Activated CD4-positive, alpha-beta T cell treated with anti-CD3 and anti-CD28 coated beads for 4 hours (primary cell): ENCODE data around the gene VAC14.

Experiments used
- DNase-seq, 2 donors: peaks; one replicate each; pipeline ENCODE4 v3.0.0-alpha.2; 2020

VAC14 gene

GRCh38 chr16:70784692-70785555, 16.0 kb downstream of the VAC14 start:
- no peak for DNase-seq

DNA sequence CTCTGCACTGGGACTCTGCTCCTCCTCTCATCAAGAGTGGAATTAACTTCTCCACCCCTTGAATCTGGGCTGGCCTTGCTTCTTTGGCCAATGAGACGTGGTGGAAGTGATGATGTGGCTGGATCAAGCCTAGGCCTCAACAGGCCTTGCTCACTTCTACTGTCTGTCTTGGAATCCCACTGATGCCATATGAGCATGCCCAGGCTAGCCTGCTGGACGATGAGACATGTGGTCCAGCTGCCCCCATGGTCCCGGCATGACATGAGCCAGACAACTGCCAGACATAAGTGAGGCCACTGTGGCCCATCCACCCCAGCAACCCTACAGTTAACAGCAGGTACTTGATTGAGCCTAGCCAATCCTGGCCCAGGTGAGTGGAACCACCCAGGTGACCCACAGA, 18.7 kb downstream of the VAC14 start:
- no peak for DNase-seq

- no peak for DNase-seq
These were observed 19.2 kb downstream of the VAC14 start for GRCh38 chr16:70781800-70782199.

DNA sequence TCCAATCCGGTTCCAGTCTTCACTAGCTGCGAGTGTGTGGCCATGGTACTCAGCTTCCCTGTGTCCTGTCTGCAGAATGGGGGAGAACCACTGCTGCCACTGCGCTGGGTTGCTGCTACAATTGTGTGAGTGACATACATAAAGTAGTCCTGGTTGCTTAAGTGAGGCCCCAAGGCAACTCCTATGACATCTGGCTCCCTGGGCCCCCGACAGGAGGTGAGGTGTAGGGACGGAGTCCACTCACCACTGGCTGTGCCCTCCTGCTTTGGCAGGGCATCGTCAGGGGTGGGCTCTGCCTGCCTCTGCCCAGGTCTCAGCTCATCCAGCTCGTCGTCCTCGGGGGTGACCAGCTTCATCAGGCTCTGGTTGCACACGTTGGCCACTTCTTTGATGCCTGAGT, 20.4 kb downstream of the VAC14 start:
- no peak for DNase-seq

DNA sequence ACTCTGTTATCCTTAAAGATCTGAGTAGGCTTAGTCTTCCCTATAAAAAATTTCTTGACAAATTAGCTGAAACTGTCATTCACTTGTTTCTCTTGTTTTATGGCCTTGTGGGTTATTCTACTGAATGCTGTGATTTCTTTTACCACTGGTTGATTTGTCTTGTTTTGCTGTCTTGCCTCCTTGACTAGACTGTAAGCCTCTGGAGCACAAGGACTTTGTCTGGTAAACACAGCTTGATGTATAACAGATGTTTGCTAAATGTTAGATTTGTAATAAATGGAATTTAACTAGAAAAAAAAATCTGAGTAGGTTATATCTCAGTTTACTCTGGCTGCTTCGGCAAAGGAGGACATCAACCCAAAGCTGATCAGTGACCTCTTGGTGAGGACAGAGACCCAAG, 21.6 kb downstream of the VAC14 start:
- no peak for DNase-seq

DNA sequence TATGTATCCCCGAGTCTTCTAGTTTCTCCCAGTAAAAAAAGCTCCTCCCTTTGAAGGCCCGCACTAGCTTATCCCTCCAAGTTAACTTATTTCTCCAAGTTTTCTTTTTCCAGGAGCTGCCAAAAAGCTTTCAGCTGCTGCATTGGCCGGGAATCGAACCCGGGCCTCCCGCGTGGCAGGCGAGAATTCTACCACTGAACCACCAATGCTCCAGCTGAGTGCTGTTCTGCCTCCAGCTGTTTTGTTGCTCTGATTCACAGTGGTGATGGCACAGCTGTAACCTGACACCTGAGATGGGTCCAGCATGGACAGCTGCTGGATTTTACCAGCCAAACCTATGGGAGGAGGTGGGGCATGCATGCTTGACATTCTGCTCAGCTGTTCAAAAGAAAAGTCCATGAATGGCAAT, 22.1 kb downstream of the VAC14 start:
- no peak for DNase-seq

DNA sequence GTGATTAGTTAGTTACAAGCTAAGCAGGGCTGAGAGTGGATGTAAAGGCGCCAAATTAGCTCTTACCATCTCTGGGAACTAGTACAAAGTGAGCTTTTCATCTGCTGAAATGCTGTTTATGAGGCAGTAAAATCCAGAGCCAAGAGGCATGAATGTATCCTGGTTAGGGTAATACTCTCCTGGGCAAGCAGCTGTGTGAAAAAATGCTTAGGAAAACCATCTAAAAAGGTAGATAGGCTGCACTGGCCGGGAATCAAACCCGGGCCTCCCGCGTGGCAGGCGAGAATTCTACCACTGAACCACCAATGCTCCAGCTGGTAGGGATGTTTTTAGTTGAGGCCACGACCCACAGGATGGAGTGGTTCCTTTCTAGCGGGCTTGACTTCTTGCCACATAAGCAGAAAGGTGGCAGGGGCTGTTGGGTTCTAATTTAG, 23.0 kb downstream of the VAC14 start:
- no peak for DNase-seq

DNA sequence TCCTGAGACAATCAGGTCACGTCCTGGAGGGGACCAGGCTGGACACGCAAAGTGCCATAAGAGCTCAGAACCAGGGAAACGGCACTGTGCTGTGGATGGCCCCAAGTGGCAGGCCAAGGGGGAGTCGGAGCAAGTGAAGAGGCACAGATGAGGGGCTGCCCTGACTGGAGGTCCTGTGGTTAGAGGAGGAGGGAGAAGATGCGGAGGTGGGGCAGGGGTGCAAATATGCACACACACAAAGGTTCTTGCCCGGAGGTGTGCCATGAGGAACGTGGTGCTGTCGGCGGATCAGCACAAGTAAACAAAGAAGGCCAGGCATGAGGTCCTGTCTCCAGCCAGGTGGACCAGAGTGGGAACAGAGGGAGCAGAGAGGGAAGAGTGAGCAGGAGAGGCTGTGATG, 23.5 kb downstream of the VAC14 start:
- DNase-seq, result no peak

DNA sequence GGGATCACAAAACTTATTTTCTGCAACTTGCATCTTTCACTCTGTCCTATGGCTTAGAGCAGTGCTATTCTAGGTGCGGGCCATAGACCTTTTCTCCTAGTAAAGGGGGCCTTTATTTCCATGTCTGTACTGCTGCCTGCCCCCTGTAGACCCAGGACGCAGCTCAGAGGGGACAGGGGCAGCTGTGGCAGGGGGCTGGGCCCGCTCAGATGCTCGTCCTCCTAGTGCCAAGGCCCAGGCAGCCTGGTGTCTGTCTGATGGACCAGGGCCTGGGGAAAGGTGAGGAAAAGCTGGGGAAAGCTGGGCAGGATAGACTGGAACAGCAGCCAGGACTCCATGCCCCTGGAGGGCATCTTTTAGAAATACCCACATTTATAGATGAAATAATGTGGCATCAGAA, 25.6 kb downstream of the VAC14 start:
- DNase-seq, result no peak

DNA sequence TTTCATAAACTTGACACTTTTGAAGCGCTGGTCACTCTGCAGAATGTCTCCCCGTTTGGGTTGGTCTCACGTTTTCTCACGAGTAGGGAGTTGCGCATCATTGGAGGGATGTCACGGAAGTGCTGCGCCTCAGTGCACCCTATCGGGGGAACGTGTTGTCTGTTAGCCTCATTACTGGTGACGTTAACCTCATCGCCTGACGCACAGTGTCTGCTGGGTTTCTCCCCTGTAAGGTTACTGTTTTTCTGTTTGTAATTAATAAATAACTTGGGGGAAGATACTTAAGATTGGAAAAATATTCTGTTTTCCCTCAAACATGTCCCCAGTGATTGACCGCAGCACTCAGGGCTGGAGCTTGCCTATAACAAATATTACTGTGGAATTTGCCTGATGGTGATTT, 26.7 kb downstream of the VAC14 start:
- DNase-seq, result no peak

DNA sequence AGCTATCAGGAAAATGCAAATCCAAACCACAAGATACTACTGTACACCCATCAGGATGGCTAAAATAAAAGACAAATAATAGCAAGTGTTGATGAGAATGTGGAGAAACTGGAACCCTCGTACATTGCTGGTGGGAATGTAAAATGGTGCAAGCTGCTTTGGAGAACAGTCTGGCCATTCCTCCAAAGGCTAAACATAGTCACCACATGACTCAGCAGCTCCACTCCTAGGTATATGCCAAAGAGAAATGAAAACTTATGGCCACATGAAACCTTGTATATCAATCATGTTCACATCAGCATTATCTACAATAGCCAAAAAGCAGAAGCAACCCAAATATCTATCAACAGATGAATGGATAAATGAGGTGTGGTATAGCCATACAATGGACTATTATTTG, 28.5 kb downstream of the VAC14 start:
- no peak for DNase-seq

DNA sequence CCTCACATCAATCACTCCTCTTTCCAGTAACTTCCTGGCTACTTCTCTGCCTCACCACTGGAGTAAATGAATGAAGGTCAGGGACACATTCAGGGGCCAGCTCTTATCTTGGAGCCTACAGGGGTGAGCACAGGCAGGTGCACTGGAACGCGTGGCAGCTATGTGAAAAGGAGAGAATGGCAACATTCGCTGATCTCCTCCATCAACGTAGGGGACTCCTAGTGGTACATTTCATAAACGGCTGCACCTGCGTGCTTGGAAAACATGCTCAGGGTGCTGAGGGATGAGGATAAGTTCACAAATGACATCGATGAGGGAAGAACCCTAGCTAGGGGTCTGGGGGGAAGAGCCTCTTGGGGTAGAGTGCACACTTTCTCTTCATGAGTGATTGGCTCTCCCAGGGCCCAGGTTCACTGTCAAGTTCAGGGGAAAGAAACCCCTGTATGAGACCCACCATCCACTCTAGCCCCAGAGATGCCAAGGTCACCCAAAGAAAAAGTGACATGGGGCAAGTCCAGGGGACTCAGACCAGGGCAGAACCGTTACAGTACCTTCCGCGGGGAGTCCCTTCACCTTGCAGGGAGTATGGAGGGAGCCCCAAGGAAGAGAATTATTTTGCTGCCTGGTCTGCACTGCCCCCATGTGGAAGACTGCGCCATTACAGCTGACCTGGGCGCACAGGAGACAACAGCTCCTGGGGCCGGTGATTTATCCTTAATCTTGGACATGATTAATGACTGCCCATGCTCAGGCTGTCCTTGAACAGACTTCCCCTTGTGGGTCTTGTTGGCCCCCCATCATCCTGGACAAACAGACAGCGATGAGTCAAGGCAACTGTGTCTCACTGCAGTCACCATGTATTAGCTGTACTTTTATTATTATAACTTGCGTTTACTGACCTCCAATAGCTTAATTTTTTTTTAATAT, 30.1 kb downstream of the VAC14 start:
- peak in 1 of 2 donors; percentile 47 for DNase-seq

GRCh38 chr16:70770291-70770625, 30.7 kb downstream of the VAC14 start:
- DNase-seq, result no peak

DNA sequence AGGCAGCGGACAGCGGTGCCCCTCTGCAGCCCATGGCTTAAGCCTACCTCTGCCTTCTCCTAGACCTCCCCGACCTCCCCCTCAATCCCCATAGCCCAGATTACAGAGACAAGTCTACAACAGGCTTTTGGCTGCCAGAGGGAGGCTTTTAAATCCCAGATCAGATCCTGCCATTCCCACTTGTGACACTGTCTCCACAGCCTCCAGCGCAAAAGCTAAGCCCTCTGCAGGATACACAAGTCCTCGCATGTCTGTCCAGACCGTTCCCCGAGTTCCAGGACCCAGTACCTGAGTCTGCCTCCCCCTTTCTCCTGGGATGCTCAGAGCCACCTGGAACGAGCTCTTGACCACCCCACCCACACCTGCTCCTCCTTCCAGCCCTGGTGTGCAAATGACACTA, 31.2 kb downstream of the VAC14 start:
- DNase-seq, result no peak

GRCh38 chr16:70769131-70769530, 31.8 kb downstream of the VAC14 start:
- no peak for DNase-seq

DNA sequence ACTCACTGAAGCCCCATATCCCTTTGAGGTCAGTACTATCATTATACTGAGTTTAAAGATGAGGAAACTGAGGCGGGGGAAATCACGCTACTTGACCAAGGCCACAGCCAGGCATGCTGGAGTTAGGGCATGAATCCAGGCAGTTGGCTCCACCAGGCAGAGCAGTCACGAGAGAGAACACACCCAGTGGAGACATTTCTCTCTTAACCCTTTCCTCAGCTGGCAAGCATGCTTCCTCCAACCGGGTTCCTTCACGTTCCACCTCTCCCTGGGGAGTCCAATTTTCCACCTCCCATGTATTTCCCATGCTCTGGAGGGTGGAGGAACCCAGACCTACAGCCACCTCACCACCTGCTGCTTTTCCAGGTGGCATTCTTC, 32.8 kb downstream of the VAC14 start:
- no peak for DNase-seq

- DNase-seq, result no peak
These were observed 33.4 kb downstream of the VAC14 start for GRCh38 chr16:70767377-70768202.

DNA sequence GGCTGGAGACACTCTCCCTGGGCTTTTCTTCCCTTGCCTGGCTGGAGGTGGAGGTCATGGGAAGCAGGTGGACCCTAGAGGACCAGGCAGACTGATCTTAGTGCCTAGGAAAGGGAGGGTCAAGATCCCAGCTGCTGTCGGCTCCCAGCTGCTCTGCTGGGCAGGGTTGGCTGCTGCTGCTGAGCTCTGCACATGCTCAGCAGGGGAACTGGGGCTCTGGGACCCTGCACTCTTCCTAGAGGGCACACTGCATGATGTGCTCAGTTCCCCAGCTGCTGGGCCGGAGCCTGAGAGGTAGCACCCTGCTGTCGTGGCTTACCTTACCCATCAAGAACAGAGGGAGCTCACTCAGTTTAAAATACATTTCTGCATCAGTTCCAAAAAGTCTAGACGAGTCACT, 34.3 kb downstream of the VAC14 start:
- no peak for DNase-seq

DNA sequence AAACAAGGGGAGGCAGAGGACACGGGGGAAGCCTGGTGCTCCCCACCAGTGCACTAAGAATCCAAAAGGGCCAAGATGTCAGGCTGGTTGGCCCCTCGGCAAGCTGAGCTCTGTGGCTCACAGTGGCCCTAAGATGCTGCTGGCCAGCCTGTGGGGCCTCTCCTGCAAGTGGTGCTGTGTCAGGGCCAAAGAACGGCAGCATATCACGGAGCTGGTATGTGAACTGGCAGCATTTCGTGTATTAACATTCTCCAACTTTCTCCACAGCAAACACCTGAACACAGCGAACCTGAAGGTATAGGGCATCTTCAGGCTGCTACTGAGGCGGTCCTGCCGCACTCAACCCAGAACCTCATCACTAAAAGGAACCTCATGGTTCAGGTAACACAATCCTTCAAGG, 34.8 kb downstream of the VAC14 start:
- no peak for DNase-seq

- DNase-seq, result no peak
These were observed 35.5 kb downstream of the VAC14 start for GRCh38 chr16:70765491-70765890.

DNA sequence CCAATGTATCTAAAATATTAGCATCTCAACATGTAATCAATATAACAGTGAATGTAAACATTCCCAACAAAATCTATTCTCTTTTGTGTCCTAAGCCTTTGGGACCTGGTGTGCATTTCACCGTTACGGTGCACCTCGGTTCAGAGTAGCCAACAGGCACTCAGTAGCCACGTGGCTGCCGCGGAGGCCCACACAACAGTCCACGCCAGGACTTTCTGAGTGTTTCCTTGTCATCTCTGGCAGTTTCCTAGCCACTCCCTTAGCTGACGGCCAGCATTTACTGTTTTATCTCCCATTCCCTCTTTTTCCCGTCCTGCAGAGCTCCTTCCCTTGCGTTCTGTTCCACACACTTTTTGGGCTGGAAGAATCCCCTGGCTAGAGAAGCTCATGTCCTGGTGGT, 36.3 kb downstream of the VAC14 start:
- no peak for DNase-seq

DNA sequence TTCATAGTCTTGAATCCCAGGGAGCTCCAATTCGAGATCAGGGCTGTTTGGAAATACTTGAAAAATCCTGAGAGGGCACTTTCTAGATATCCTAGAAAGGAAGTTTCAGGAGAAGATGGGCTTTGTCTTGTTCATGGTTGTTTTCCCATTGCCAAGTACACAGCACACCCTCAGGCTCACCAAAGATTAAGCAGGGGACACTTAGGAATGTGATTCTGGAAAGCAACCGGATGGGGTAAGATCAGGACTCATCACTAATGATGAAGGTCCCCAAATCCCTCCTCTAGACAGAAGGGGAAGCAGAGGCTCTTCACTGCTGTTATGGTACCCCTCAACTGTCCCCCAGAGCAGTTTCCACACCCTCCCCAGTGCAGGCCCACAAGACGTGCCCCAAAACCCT, 40.7 kb downstream of the VAC14 start:
- no peak for DNase-seq

- DNase-seq, result no peak
These were observed 41.3 kb downstream of the VAC14 start for GRCh38 chr16:70759666-70760065.
